Activated CD4-positive, alpha-beta T cell treated with anti-CD3 and anti-CD28 coated beads for 24 hours (primary cell): ENCODE results near the gene WNT8B.

ENCODE experiments used
- DNase-seq, 2 donors: peaks; one replicate each; pipeline ENCODE4 v3.0.0-alpha.2; 2020; ENCODE audit warnings: low read depth in 2 of 2

WNT8B gene

DNA sequence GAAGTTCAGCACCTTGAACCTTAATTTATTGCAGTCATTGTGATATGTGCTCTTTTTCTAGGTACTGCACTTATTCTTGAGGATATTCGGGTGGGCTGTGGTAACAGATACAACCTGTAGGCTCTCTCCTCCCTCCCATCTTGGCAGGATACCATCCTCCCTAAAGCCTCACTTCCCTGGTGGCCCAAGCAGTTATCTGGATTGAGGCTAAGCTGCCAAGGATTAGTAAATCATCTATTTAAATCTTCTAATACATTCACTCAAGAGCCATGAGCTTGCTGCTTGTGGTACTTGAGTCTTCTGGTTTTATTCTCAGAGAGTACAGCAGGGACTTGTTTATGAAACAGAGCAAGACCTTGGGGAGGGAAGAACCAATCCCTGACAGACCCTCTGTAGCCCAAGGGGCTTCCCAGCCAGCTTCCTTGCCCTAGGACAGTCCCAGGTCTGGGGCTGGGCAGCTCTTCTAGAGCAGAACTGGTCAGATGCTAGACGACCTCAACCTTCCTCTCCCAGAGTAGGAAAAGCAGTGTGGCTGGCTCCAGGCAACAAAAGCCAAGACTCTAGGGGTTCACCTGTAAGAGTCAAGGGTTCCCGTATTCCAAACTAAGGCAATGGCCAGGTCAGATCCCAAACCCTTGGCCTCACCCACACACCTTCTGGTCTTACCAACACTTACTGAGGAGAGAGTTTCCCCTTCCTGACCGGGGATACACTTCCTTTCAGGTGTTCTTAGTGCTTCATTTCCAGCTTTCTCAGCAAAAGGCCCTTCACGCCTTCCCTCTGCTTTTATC lies 21.3 kb downstream of the WNT8B start:
- DNase-seq = no peak

- DNase-seq = no peak
These were observed 22.6 kb downstream of the WNT8B start for GRCh38 chr10:100485366-100485765.

- DNase-seq = no peak
These were observed 23.1 kb downstream of the WNT8B start for GRCh38 chr10:100485801-100486495.

DNA sequence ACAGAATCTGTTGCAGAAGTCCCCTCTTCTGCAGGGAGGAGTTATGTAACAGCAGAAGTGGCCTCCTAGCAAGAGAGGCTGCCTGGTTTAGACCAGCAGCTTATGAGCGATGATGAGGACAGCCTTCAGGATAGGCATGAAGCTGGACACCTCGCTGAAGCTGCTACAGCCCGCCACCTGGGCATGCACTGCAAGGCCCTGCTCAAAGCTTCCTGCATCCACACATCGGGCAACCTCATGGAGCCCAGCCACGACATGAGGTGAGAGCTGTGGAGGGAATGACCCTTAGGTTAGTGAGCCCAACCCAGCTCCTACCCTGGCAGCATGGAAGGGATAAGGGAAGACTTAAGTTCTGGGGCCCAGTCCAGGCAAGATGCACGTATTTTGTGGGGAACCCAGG lies 24.7 kb downstream of the WNT8B start:
- DNase-seq = no peak

DNA sequence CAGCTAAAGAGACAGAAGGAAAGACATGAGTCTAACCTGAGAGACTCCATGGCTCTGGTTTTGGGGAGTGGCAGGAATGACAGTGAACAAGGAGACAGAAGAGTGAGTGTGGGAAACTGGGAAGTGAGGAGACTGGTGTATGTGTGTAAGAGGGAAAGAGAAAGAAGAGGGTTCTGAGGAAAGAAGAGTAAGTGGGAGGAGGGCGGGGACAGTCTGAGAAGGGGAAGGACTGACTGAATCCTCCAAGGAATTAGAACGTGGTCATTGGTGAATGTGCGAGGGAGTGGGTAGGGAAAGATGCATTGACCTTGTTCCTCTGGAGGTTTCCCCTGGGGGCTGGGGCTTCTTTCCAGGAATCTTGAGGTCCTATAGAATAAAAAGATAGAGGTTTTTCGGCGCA lies 26.6 kb downstream of the WNT8B start:
- no peak for DNase-seq

- no peak for DNase-seq
These were observed 27.7 kb downstream of the WNT8B start for GRCh38 chr10:100490531-100490930.

DNA sequence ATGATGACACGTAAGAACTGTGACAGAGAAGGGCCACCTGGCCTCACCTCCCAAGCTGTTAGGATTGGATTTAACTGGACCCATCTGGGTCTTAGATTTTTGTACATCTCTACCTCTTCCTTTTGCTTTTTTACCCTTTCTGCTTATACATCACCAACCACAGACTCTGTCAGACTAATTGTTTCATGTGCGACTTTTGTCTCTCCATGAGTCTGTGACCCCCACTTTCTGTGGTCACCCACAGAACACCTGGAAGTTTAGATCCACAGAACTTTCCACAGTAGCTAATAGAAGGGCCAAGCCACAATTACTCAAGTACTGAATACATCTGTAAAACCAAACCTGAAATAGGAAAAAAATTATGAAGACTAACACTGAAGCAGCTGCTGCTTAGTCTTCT lies 33.8 kb downstream of the WNT8B start:
- no peak for DNase-seq

- DNase-seq = no peak
These were observed 35.2 kb downstream of the WNT8B start for GRCh38 chr10:100498059-100498458.

GRCh38 chr10:100501423-100501822 lies 38.6 kb downstream of the WNT8B start:
- no peak for DNase-seq

DNA sequence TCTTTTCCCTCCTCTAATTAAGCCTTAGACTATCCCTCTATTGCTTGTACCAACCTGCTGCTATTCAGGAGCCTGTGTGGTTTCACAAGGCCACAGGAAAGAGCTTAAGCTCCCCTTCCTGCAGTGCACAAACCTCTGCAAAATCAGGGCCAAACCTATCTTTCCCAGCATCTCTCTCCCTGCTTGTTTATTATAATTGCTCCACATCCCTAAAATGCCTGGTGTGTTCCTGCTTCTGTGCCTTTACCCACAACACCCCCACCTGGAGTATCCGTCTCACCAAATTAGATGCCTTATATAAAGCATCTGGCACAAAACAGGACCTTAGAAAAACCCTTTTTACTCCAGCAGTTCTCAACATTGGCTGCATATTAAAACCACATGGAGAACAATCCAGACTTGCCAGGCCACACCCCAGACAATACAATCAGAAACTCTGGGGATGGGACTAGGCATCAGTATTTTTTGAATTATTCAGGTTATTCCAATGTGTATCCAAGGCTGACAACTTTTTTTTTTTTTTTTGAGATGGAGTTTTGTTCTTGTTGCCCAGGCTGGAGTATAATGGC lies 40.2 kb downstream of the WNT8B start:
- no peak for DNase-seq

DNA sequence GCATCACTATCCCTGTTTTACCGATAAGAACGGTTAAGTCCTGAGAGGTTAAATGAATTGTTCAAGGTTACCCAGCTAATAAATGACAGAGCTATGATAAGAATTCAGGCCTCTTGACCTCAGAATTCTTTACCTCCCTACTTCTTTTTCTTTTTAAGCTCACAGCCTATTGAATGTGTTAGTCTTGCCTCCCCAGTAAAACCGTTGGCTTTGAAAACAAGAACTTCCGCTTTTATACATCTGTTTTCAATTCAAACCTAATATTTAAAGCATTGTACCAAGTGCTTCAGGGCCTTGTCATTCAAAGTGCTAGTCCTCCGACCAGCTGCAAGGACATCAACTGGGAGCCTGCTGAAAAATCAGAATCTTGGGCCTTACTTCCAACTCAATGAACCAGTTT lies 41.3 kb downstream of the WNT8B start:
- DNase-seq = no peak

GRCh38 chr10:100505164-100505563 lies 42.4 kb downstream of the WNT8B start:
- no peak for DNase-seq

GRCh38 chr10:100506596-100507356 lies 44.0 kb downstream of the WNT8B start:
- no peak for DNase-seq

DNA sequence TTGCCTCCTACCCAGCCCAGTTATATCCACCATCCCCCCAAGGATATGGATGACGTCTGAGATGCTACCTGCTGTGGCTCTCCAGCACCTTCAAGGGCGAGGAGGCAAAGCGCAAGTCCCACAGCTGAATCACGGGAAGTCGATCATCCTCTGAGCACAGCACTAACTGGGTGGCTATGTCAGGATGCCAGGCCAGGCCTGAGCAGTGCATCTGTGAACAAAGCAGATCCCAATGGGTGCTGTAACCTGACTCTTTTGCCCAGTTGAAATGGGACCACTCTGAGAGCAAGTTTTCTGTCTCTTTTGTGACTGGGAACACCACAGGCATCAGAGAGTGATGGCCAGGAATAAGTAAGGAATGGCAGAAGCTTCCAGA lies 44.5 kb downstream of the WNT8B start:
- no peak for DNase-seq

DNA sequence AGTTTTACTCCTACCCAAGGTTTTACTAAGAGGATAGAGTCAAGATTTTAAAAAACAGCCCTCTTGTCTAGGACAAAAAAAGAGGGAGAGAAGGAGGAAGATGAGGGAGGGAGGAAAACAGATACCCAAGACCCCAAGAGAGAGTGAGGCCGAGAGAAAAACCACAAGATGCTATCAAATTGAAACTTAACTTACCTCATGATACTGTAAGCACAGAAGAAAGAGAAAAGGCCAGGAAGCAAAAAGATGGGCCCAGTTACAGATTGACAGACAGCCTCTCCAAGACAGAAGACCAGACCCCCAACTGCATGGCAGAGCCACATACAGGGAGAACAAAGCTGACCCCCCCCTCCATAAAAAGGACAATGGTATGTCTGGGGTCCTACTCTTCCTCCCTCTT lies 45.5 kb downstream of the WNT8B start:
- no peak for DNase-seq

DNA sequence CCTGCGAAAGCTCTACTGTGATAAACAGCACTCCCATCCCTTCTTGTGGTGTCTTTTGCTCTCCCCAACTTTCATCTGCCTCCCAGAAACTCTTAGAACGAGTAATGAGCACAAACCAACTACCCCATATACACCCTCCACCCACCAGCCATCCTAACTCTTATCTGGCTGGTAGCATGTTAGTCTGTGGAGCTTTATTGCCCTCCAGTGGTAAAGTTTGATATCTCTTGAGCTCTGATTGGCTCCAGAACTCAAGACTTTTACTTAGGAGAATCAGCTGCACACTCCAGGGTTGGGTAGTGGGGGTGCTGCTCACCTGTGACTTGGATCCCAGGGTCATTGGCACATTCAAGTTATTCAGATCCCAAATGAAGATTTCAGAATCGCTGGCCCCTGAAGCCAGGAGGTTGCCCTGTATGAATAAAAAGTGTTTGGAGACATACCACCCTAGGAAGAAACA lies 45.9 kb downstream of the WNT8B start:
- peak; percentile 19 to 29 for DNase-seq

DNA sequence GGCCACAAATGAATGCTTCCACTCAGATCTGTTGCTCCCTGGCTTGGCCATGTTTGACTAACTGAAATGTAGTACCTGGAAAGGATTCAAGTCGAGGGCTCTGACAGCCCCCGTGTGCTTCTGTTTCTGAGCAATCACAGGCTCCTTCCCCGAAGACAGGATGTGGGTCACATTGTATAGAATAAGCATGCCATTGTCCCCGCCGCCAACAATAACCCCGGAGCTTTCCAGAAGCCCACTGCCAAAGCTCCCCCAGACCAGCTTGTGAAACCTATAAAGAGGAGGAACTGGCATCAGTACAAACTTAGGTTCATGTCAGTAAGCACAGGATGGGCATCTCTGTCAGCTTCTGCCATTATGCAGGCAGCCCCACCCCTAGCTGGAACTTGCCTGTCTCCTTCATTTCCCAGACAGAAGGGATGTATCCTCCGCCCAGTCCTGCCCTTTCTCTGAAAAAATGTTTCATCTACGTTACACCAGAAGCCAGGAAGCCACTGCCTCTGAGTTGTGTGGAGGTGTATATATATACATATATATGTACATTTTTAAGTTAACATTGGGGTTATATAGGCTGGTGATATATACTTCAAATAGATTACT lies 46.5 kb downstream of the WNT8B start:
- DNase-seq = peak in 1 of 2 donors; percentile 26

DNA sequence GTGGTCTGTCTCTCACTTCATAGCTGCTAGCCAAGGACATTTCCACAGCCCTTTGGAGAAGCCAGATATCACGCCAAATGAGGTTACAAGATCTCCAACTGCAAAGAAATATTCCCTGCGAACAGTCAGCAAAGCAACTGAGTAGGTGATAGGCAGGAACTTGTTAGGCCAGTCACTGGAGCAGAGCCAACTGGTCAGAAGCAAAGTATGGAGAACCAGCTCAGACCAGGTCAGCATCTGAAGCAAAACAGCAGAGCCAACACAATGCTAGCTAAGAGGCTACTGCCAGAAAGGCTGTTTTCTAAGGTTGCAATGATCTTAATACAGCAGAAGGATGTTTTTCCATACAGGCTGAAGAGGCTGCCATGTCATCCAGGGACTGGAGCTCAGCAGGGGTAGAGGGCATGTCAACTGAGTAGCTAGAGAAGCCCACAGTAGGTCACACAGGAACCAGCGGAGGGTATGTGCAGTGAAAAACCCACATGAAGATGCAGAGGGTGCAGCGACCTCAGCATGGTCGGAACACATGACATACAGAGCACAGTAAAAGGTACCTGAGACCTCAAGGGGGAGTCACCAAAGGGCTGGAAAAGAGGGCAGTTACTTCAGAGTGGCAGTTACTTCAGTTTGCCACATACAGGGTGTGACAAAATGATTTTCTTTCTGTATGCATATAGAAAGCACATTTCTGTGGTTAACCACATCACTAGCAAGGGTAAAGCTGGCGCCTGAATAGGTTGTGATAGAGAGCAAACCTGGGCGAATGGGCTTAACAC lies 47.9 kb downstream of the WNT8B start:
- peak; percentile 34 to 38 for DNase-seq

DNA sequence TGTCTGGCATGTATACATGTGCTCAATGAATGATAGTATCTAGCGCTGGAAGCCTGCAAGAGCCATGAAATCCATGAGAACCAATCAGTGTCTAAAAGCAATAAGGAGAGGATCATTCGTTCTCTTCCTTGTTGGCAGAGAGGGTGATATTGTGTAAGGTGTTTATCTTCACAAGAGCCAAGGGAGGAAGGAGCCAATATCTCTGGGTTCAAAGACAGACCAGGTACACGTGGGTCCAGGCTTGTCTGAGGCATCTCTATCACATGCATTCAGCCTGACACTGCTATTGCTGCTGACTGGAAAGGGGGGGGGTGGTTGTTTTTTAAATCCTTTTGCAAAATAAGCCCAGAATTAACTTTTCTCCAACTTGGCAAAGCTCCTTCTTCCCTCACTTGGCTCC lies 52.8 kb downstream of the WNT8B start:
- DNase-seq = no peak

DNA sequence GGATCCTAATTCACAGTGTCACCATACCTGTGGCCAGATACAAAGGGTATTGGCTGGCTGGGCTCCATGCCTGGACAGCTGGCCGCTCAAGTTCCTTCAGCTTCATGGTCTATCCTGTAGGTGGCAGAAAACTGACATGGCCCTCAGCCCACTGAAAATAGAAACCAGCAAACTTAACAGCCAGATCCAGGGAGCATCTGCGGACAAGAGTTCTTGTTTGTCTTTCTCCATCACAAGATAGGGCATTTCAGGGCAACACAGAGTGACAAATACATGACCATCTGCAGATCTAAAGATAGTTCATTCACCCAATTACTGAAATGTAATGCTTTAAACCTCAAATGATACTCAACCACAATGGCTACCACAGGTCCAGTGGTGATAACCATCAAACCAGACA lies 54.0 kb downstream of the WNT8B start:
- DNase-seq = no peak

- peak; percentile 43 to 49 for DNase-seq
These were observed 56.0 kb downstream of the WNT8B start for GRCh38 chr10:100518761-100519241.
